ENCODE measurements around the gene ANKRD52.

Gene ANKRD52

DNA sequence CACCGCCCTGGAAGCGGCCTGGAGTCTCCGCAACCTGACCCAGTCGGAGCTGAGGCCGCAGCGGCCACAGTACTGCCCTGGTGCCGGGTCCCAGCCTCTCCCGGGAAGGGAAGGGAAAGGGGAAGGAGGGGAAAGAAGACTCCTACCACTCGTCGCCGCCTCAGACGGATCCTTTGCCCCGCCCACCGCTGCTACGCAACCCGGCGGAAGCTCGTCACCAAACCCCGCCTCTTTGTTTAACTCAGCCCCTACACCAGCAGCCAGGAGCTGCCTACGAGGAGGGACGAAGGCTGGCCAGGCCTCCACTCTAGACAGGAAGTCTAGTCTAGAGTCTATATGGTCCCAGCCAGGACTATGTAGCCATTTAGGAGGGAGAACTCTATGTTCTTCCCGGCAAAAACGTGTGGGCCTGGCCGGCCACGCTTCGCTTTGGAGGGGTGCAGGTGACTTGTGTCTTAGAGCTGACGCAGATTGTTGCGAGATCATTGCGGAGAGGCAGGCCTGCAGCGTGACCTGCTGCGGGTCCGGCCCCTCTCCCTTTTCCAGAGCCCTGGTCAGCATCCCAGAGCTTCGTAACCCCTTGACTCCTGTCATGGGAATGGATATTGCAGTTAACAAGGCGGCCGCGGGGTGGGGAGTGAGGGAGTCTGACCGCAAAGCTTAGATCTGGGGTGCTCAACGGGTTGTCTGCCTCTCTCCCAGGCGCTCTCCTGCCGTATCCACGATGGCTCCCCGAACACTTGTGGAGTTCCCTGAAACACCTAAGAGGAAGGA is 36.2 kb downstream of the ANKRD52 start, which contains the start of gene RNF41:
RNF41 (minus strand) TSS at position 166 of the 774 bp plus-strand sequence. CDS start 7,875 bp downstream, outside the sequence.
- Histone ChIP-seq H3K4me3 (ENCODE audit: low read length) (peak within 1 kb of the TSS; percentile 94), H3K36me3 (ENCODE audit: control insufficient read depth, low read depth, low read length) (no peaks in the 10 kb centered on the region), H3K27ac (ENCODE audit: low read length) (peak within 1 kb of the TSS; percentile 89)

DNA sequence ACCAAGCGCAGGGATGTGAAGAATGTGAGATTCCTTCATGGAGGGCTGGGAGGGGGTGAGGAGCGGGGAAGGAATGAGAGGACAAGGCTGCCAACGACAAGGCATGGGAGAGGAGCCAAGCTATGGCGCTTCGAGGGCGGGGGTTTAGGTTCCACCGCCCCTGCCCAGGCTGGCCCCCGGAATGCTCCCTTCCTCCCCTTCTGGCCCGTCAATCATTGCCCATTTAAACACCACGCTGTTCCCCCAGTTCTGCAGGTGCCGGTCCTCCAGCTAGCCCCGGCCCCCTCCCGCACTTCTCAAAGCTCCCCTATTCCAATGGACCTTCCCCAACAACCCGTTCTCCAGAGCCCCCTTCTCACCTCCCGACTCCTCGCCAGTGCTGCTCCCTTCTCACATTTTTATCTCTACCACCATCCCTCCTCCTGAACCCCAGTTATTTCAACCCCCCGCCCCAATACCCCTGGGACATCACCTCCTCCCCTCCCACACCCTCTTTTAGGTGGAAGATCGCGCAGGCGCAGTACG is 36.9 kb downstream of the ANKRD52 start:
- Histone ChIP-seq H3K9me3 (ENCODE audit: control insufficient read depth, low read depth, low read length) (no peaks in the 10 kb centered on the region), H3K4me1 (ENCODE audit: control insufficient read depth, low read depth, low read length) (peaks cover 17% of the 10 kb centered on the region), H3K4me3 (ENCODE audit: low read length) (peak overlapping the region; percentile 94), H3K9ac (ENCODE audit: low read length) (peak overlapping the region; percentile 91), H3K27me3 (ENCODE audit: control insufficient read depth, insufficient read depth, low read length) (no peaks in the 10 kb centered on the region), H3K36me3 (ENCODE audit: control insufficient read depth, low read depth, low read length) (peaks cover 3% of the 10 kb centered on the region), H3K27ac (ENCODE audit: low read length) (peak overlapping the region; percentile 89)

More for the DNA sequence above, 36.2 kb downstream of the ANKRD52 start, which contains the start of gene RNF41:
- Histone ChIP-seq H3K27me3 (ENCODE audit: control insufficient read depth, insufficient read depth, low read length) (no peaks in the 10 kb centered on the region), H3K9me3 (ENCODE audit: control insufficient read depth, low read depth, low read length) (no peaks in the 10 kb centered on the region), H3K4me1 (ENCODE audit: control insufficient read depth, low read depth, low read length) (peaks cover 17% of the 10 kb centered on the region), H3K9ac (ENCODE audit: low read length) (peak within 1 kb of the TSS; percentile 91)

DNA sequence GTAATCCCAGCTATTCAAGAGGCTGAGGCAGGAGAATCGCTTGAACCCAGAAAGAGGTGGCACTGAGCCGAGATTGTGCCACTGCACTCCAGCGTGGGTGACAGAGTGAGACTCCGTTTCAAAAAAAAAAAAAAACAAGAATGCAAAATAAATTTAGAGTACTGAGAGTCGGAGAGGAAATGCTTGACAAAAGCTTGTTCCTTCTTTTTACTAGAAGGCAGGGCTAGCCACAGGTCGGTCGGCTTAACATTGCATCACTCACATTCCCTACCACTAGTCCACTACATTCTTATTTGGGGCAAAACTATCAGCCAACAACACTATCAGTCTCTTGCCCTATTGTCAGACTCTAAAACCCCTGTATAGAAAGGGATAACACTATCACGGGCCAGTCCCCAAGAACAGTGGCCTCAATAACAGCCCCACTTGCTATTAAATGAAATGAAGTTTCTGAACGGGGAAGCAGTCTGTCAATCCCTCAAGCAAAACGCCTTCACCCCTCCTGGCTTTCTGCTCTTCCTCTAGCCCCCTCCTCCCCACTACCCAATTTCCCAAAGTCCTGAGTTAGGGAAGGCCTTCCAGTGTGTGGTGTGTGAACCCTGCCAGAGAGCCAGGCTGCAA is 37.5 kb downstream of the ANKRD52 start:
- peak overlapping the region; percentile 91 for H3K9ac ChIP-seq (ENCODE audit: low read length)
- H3K27ac ChIP-seq (ENCODE audit: low read length): peak overlapping the region; percentile 89
- H3K9me3 ChIP-seq (ENCODE audit: control insufficient read depth, low read depth, low read length): no peaks in the 10 kb centered on the region
- peaks cover 17% of the 10 kb centered on the region for H3K4me1 ChIP-seq (ENCODE audit: control insufficient read depth, low read depth, low read length)
- H3K4me3 ChIP-seq (ENCODE audit: low read length): peak overlapping the region; percentile 94
- H3K27me3 ChIP-seq (ENCODE audit: control insufficient read depth, insufficient read depth, low read length): no peaks in the 10 kb centered on the region
- peaks cover 7% of the 10 kb centered on the region for H3K36me3 ChIP-seq (ENCODE audit: control insufficient read depth, low read depth, low read length)

DNA sequence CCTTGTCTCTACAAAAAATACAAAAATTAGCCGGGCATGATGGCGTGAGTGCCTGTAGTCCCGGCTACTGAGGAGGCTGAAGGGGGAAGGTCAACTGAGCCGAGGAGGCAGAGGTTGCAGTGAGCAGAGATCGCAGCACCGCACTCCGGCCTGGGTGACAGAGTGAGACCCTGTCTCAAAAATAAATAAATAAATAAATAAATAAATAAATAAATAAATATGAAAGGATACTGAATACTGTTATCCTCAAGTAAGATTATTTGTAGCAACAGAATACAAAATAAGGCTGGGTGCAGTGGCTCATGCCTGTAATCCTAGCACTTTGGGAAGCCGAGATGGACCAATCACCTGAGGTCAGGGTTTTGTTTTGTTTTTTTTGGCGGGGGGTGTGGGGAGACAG is 38.3 kb downstream of the ANKRD52 start:
- Histone ChIP-seq H3K27ac (ENCODE audit: low read length) (no peak overlapping the region), H3K9ac (ENCODE audit: low read length) (no peak overlapping the region), H3K4me1 (ENCODE audit: control insufficient read depth, low read depth, low read length) (peaks cover 16% of the 10 kb centered on the region), H3K27me3 (ENCODE audit: control insufficient read depth, insufficient read depth, low read length) (no peaks in the 10 kb centered on the region), H3K4me3 (ENCODE audit: low read length) (no peak overlapping the region), H3K9me3 (ENCODE audit: control insufficient read depth, low read depth, low read length) (no peaks in the 10 kb centered on the region), H3K36me3 (ENCODE audit: control insufficient read depth, low read depth, low read length) (peaks cover 12% of the 10 kb centered on the region)

DNA sequence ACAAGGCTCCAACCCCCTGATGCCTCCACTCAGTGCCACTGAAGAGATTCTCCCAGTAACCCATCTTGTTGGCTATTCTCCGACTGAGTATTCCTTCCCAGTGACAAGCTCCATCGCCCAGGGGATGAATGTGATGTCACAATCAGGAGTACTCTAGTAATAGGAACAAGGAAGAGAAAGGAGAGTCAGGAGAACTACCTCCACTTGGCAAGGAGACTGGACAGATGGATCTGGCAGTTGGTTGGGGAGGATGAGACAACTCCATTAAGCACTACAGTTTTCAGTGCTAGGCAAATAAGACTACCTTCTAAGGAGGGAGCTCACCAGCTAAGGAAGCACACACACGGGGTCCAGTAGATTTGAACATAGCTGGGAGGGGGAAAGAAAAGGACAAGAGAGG is 41.7 kb downstream of the ANKRD52 start:
- Histone ChIP-seq H3K36me3 (ENCODE audit: control insufficient read depth, low read depth, low read length) (peaks cover 42% of the 10 kb centered on the region), H3K4me1 (ENCODE audit: control insufficient read depth, low read depth, low read length) (no peaks in the 10 kb centered on the region), H3K27ac (ENCODE audit: low read length) (no peak overlapping the region), H3K4me3 (ENCODE audit: low read length) (no peak overlapping the region), H3K9me3 (ENCODE audit: control insufficient read depth, low read depth, low read length) (no peaks in the 10 kb centered on the region), H3K27me3 (ENCODE audit: control insufficient read depth, insufficient read depth, low read length) (no peaks in the 10 kb centered on the region), H3K9ac (ENCODE audit: low read length) (no peak overlapping the region)

DNA sequence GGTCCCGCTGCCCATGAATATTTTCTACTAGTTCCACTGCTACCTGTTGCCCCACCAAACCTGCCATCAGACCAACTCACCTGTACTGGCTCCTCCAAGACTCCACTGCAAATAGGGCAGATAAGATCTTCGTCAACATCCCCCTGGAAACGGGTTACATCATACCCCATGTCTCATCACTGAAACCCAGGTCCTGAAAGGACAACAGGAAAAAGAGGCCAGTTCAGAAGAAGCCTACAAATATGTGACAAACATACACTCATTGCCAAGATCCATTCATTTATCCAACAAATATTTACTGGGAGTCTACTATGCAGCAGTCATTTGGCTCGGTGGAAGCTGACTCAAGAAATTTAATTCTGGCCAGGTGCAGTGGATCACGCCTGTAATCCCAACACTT is 44.3 kb downstream of the ANKRD52 start:
- no peak overlapping the region for H3K9ac ChIP-seq (ENCODE audit: low read length)
- H3K27ac ChIP-seq (ENCODE audit: low read length): no peak overlapping the region
- H3K4me3 ChIP-seq (ENCODE audit: low read length): no peak overlapping the region
- H3K9me3 ChIP-seq (ENCODE audit: control insufficient read depth, low read depth, low read length): no peaks in the 10 kb centered on the region
- H3K4me1 ChIP-seq (ENCODE audit: control insufficient read depth, low read depth, low read length): no peaks in the 10 kb centered on the region
- H3K27me3 ChIP-seq (ENCODE audit: control insufficient read depth, insufficient read depth, low read length): no peaks in the 10 kb centered on the region
- H3K36me3 ChIP-seq (ENCODE audit: control insufficient read depth, low read depth, low read length): peaks cover 57% of the 10 kb centered on the region

DNA sequence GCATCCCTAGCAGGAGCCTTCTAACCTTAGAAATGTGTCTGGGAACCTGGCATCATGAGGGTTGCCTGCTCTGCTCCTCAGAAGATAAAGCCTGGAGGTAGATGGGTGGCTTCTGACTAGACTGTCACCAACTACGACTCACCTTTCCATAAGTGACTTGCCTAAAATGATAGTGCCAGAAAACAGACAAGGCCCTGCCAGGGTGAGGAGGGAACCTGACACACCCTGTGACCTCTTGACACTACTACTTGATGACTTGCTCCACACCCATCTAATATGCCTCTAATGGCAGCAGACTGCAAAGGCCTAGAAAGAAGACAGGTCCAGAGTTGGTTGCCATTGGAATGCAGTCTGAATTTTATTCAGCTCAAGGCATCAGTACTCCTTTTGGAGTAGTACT is 45.8 kb downstream of the ANKRD52 start:
- Histone ChIP-seq H3K4me1 (ENCODE audit: control insufficient read depth, low read depth, low read length) (no peaks in the 10 kb centered on the region), H3K4me3 (ENCODE audit: low read length) (no peak overlapping the region), H3K36me3 (ENCODE audit: control insufficient read depth, low read depth, low read length) (peaks cover 66% of the 10 kb centered on the region), H3K27ac (ENCODE audit: low read length) (no peak overlapping the region), H3K27me3 (ENCODE audit: control insufficient read depth, insufficient read depth, low read length) (no peaks in the 10 kb centered on the region), H3K9me3 (ENCODE audit: control insufficient read depth, low read depth, low read length) (no peaks in the 10 kb centered on the region), H3K9ac (ENCODE audit: low read length) (no peak overlapping the region)

DNA sequence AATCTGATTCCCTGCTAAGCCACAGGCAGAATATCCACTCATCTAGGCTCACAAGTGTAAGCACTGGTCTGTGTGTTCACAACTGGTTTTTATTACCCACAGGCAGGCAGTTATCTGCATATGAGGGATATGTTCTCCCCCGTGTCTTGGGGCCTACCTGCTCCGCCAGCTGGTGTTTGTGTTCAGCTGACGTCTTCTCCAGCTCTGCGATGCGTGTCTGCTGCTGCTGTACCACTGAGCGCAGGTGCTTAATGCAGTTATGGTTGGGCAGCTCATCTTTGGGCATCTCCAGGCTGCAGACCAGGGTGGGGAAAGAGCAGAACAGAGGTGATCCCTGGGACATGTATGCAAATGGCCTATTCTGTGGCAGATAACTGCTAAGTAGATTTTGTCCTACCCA is 50.2 kb downstream of the ANKRD52 start:
- Histone ChIP-seq H3K9me3 (ENCODE audit: control insufficient read depth, low read depth, low read length) (no peaks in the 10 kb centered on the region), H3K4me1 (ENCODE audit: control insufficient read depth, low read depth, low read length) (no peaks in the 10 kb centered on the region), H3K27ac (ENCODE audit: low read length) (no peak overlapping the region), H3K36me3 (ENCODE audit: control insufficient read depth, low read depth, low read length) (peaks cover 65% of the 10 kb centered on the region), H3K9ac (ENCODE audit: low read length) (no peak overlapping the region), H3K4me3 (ENCODE audit: low read length) (no peak overlapping the region), H3K27me3 (ENCODE audit: control insufficient read depth, insufficient read depth, low read length) (no peaks in the 10 kb centered on the region)

DNA sequence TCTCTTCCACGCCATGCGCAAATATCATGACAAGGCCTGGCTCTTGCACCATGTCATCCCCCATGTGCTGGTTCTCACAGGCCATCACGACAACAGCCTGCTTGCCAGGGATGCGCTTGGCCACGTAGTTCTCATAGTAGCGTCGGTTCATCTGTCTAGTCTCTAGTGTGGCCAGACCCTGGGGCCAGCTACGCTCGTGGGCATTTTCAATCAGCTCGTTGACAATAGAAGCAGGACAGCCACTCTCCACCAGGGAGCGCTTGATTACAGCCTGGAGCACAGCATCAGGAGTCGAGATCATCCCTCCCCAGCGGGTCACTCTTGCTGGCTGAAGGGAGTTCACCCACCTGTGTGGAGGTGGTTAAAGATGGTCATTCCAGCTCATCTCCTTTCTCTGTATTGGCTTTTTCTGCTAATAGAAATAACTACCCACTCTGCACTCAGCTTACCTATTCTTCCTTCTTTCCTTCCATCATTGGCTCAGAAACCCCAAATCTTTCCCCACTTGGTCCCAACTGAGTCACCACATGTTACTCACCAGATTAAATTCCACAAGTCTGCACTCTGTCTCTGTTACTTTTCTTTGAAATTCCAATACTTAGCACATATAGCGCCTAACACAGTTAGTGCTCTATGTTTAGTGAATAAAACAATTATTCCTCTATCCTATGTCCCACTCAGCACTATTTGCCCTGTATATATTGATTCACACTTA is 51.6 kb downstream of the ANKRD52 start:
- Histone ChIP-seq H3K4me3 (ENCODE audit: low read length) (no peak overlapping the region), H3K4me1 (ENCODE audit: control insufficient read depth, low read depth, low read length) (no peaks in the 10 kb centered on the region), H3K27ac (ENCODE audit: low read length) (no peak overlapping the region), H3K36me3 (ENCODE audit: control insufficient read depth, low read depth, low read length) (peaks cover 52% of the 10 kb centered on the region), H3K9ac (ENCODE audit: low read length) (no peak overlapping the region), H3K9me3 (ENCODE audit: control insufficient read depth, low read depth, low read length) (no peaks in the 10 kb centered on the region), H3K27me3 (ENCODE audit: control insufficient read depth, insufficient read depth, low read length) (no peaks in the 10 kb centered on the region)

DNA sequence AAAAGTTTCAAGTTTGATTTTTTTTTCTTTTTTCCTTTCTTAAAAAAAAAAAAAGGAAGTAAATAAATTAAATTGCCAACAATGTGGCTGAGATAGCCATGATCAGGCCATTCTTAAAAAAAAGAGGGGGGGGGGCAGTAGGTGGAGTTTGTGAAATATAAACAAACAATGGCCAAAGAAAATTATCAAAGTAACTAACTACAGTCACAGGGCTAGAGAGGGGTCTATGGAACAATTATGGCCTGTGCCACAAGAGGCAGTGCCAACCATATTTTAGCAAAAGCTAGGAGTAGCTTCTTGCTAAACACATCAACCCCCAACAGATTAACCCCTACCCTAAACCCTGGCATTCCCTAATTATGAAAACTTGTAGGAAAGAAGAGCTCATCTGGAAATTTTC is 52.7 kb downstream of the ANKRD52 start:
- Histone ChIP-seq H3K36me3 (ENCODE audit: control insufficient read depth, low read depth, low read length) (peaks cover 45% of the 10 kb centered on the region), H3K4me3 (ENCODE audit: low read length) (no peak overlapping the region), H3K4me1 (ENCODE audit: control insufficient read depth, low read depth, low read length) (no peaks in the 10 kb centered on the region), H3K9ac (ENCODE audit: low read length) (no peak overlapping the region), H3K9me3 (ENCODE audit: control insufficient read depth, low read depth, low read length) (no peaks in the 10 kb centered on the region), H3K27me3 (ENCODE audit: control insufficient read depth, insufficient read depth, low read length) (no peaks in the 10 kb centered on the region), H3K27ac (ENCODE audit: low read length) (no peak overlapping the region)

DNA sequence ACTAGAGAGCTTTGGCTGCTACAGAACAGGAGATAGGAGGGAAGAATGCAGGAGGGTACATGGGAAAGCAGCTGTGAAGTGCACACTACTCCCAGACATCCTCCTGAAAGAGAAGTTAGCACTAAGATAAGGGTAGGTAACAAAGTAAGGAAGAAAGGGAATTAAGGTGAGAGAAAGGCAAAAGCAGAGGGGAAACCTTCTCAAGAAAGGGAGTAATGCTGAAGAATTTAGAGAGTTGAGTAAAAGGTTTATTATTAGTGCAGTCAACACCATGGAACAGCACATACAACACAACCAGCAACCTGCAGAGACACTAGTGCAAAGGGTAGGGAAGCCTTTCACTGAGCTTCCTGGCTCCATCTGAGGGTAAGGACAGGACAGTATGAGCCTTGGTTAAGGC is 53.9 kb downstream of the ANKRD52 start:
- H3K27me3 ChIP-seq (ENCODE audit: control insufficient read depth, insufficient read depth, low read length): no peaks in the 10 kb centered on the region
- H3K27ac ChIP-seq (ENCODE audit: low read length): no peak overlapping the region
- no peak overlapping the region for H3K4me3 ChIP-seq (ENCODE audit: low read length)
- no peaks in the 10 kb centered on the region for H3K9me3 ChIP-seq (ENCODE audit: control insufficient read depth, low read depth, low read length)
- H3K4me1 ChIP-seq (ENCODE audit: control insufficient read depth, low read depth, low read length): no peaks in the 10 kb centered on the region
- peaks cover 36% of the 10 kb centered on the region for H3K36me3 ChIP-seq (ENCODE audit: control insufficient read depth, low read depth, low read length)
- no peak overlapping the region for H3K9ac ChIP-seq (ENCODE audit: low read length)

Data from iPS-18a (cell line).